Left lung (tissue), 8 donors: Measurements from ENCODE around the gene CDKN2AIPNL. TPM values are rescaled to one million over a fixed set of nuclear protein-coding genes. Genes with fewer than 3 reads are reported as not detected.

ENCODE experiments used
- polyA plus RNA-seq, 6 donors: library from polyadenylated mRNA; unstranded; fragments of 120-200 nt; gene quantifications; one replicate each; pipeline ENCODE4 v1.2.1, GENCODE V29; 2013; ENCODE audit not compliant: insufficient read length in 6 of 6
- total RNA-seq, 2 donors: library from RNA; stranded (reverse); fragmentation: NEBNext Ultra II Directional; extraction: Animal tissue kit (Norgen Biotek cat#: 25700); gene quantifications; one replicate each; pipeline ENCODE4 v1.2.1, GENCODE V29; 2021
- donor health status: DM: no; HTN: yes; CAD: no.
- donor health status: DM: no; HTN: no; CAD: no.

Gene CDKN2AIPNL
- total and polyA plus RNA-seq, 8 donors: 15.5 to 30.8 (median 26.6) TPM

Other genes starting within 250 kb of the CDKN2AIPNL start
- gene SKP1, start 234.9 kb downstream of the CDKN2AIPNL start, total RNA-seq: 100 to 1,000 TPM; 259 to 298 TPM
- 100 to 1,000 TPM; 520 to 584 (median 569) TPM for gene SKP1, start 234.9 kb downstream of the CDKN2AIPNL start, polyA plus RNA-seq
- gene PPP2CA, start 185.8 kb downstream of the CDKN2AIPNL start, total RNA-seq: 100 to 1,000 TPM; 109 to 121 TPM
- gene PPP2CA, start 185.8 kb downstream of the CDKN2AIPNL start, polyA plus RNA-seq: 100 to 1,000 TPM; 123 to 153 (median 143) TPM
- 1 to 10 TPM; 2.4 to 2.9 TPM for gene CDKL3, start 44.7 kb downstream of the CDKN2AIPNL start, total RNA-seq
- gene CDKL3, start 44.7 kb downstream of the CDKN2AIPNL start, polyA plus RNA-seq: 1 to 10 TPM; 4.5 to 5.8 (median 5.6) TPM
- 100 to 1,000 TPM in 1 of 2 donors, 10 to 100 TPM in 1; 95.9 to 102 TPM for gene UBE2B, start 40.3 kb downstream of the CDKN2AIPNL start, total RNA-seq
- gene UBE2B, start 40.3 kb downstream of the CDKN2AIPNL start, polyA plus RNA-seq: 100 to 1,000 TPM; 111 to 143 (median 127) TPM
- gene JADE2, start 113.8 kb upstream of the CDKN2AIPNL start, total RNA-seq: 10 to 100 TPM; 36.8 to 51.1 TPM
- gene JADE2, start 113.8 kb upstream of the CDKN2AIPNL start, polyA plus RNA-seq: 10 to 100 TPM; 13.5 to 21.5 (median 16.3) TPM
- 10 to 100 TPM; 66.9 to 75.3 TPM for gene SAR1B, start 220.9 kb upstream of the CDKN2AIPNL start, total RNA-seq
- 10 to 100 TPM; 26.3 to 34.1 (median 30.5) TPM for gene SAR1B, start 220.9 kb upstream of the CDKN2AIPNL start, polyA plus RNA-seq
- 10 to 100 TPM; 26.7 to 26.9 TPM for gene SEC24A, start 236.9 kb upstream of the CDKN2AIPNL start, total RNA-seq
- 10 to 100 TPM; 17.5 to 23.3 (median 21.5) TPM for gene SEC24A, start 236.9 kb upstream of the CDKN2AIPNL start, polyA plus RNA-seq